Chondrocyte (in vitro differentiated cells): ENCODE data around the gene ZNF496. TPM values are rescaled to one million over a fixed set of nuclear protein-coding genes. Genes with fewer than 3 reads are reported as not detected.

ENCODE experiments used
- DNase-seq: peaks from one replicate; pipeline ENCODE4 v3.0.0; 2021; ENCODE audit warnings: mixed read lengths, low spot score
- H3K27ac Mint-ChIP-seq: one replicate; pipeline ENCODE4 v1.8.0; 2021; ENCODE audit warnings: mild to moderate bottlenecking, moderate library complexity, mixed read lengths; ENCODE audit not compliant: unreplicated experiment
- H3K27me3 Mint-ChIP-seq: 2 replicates; pipeline ENCODE4 v1.8.0; 2021; ENCODE audit warnings: low read depth, mixed read lengths
- H3K36me3 Mint-ChIP-seq: 2 replicates; pipeline ENCODE4 v1.8.0; 2021; ENCODE audit warnings: low read depth, mixed read lengths
- H3K4me1 Mint-ChIP-seq: 2 replicates; pipeline ENCODE4 v1.8.0; 2021; ENCODE audit warnings: low read depth, mild to moderate bottlenecking, mixed read lengths
- H3K4me3 Mint-ChIP-seq: one replicate; pipeline ENCODE4 v1.8.0; 2021; ENCODE audit warnings: mild to moderate bottlenecking, moderate library complexity, mixed read lengths; ENCODE audit not compliant: unreplicated experiment
- H3K9me3 Mint-ChIP-seq: 2 replicates; pipeline ENCODE4 v1.8.0; 2021; ENCODE audit warnings: low read depth, mixed read lengths
- CTCF ChIP-seq: fragments of 200-600 bp; sonication (generic); IDR thresholded peaks from 2 replicates; pipeline ENCODE4 v1.5.0; 2021; ENCODE audit warnings: antibody characterized with exemption, mild to moderate bottlenecking, moderate library complexity
- total RNA-seq: library from RNA; stranded (reverse); gene quantifications from 3 replicates; pipeline ENCODE4 v1.2.1, GENCODE V29; 2021

Gene ZNF496
- total RNA-seq, 1 donor from 2014 or later: 27.9 TPM

GRCh38 chr1:247352175-247352574 lies 20.5 kb upstream of the ZNF496 start:
- TF ChIP-seq CTCF: no peak
- H3K9me3 Mint-ChIP-seq: no peaks in the 10 kb centered on the region
- no peaks in the 10 kb centered on the region for H3K27me3 Mint-ChIP-seq
- H3K4me3 Mint-ChIP-seq: no peak overlapping the region
- peaks cover 21% of the 10 kb centered on the region for H3K4me1 Mint-ChIP-seq
- no peaks in the 10 kb centered on the region for H3K36me3 Mint-ChIP-seq
- no peak for DNase-seq
- no peak overlapping the region for H3K27ac Mint-ChIP-seq

GRCh38 chr1:247350587-247350986 lies 18.9 kb upstream of the ZNF496 start:
- H3K4me3 Mint-ChIP-seq: no peak overlapping the region
- H3K4me1 Mint-ChIP-seq: peaks cover 5% of the 10 kb centered on the region
- no peak overlapping the region for H3K27ac Mint-ChIP-seq
- no peak for DNase-seq
- no peaks in the 10 kb centered on the region for H3K36me3 Mint-ChIP-seq
- no peaks in the 10 kb centered on the region for H3K9me3 Mint-ChIP-seq
- TF ChIP-seq CTCF: no peak
- no peaks in the 10 kb centered on the region for H3K27me3 Mint-ChIP-seq

DNA sequence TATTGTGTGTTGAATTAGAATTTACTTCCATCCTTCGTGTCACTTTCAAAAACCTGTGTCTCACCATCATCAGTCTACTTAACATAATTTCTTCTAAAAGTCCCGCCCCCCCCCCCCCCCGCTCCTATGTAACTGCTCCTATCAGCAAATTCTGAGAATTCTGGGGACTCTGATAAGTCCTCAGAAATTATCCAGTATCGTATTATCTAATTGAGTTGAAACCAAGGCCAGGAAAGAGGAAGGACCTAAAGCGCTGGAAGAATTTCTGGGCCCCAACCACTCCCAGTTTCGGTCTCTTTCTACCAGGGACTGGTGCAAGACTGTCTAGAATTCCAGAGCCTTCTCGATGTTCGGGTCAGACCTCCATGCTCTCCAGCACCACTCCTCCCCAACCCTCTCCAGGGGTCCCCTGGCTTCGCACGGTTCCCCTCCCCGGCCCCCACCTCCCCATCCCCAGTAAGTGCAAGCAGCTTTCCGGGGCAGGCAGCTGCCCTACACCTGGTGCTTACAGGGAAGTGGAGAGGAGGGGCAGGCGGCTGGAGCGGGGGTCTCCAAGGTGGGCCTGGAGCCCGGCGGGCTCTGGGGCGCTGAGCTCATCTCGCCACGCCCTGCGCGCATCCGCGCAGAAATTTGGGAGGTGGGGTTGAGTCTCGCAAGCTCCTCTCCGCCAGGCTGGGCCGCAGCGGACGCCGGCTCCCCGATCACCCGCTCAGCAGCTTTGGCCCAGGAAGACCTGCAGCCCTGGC lies 16.0 kb upstream of the ZNF496 start:
- Mint-ChIP-seq H3K4me3 (no peak overlapping the region), H3K9me3 (no peaks in the 10 kb centered on the region), H3K36me3 (no peaks in the 10 kb centered on the region), H3K27me3 (no peaks in the 10 kb centered on the region), H3K27ac (no peak overlapping the region), H3K4me1 (peaks cover 11% of the 10 kb centered on the region)
- no peak for TF ChIP-seq CTCF
- no peak for DNase-seq

- H3K36me3 Mint-ChIP-seq: peaks cover 2% of the 10 kb centered on the region
- TF ChIP-seq CTCF: no peak
- H3K9me3 Mint-ChIP-seq: no peaks in the 10 kb centered on the region
- no peaks in the 10 kb centered on the region for H3K27me3 Mint-ChIP-seq
- no peak for DNase-seq
- no peak overlapping the region for H3K4me3 Mint-ChIP-seq
- H3K27ac Mint-ChIP-seq: no peak overlapping the region
- peaks cover 15% of the 10 kb centered on the region for H3K4me1 Mint-ChIP-seq
Measured at GRCh38 chr1:247345881-247346280, 14.2 kb upstream of the ZNF496 start.

- no peak for TF ChIP-seq CTCF
- H3K4me1 Mint-ChIP-seq: peaks cover 26% of the 10 kb centered on the region
- no peaks in the 10 kb centered on the region for H3K9me3 Mint-ChIP-seq
- H3K27me3 Mint-ChIP-seq: no peaks in the 10 kb centered on the region
- peaks cover 13% of the 10 kb centered on the region for H3K36me3 Mint-ChIP-seq
- H3K27ac Mint-ChIP-seq: no peak overlapping the region
- DNase-seq: no peak
- H3K4me3 Mint-ChIP-seq: no peak overlapping the region
Measured at GRCh38 chr1:247343801-247344200, 12.1 kb upstream of the ZNF496 start.
